Measurements from ENCODE around the gene CERCAM. TPM values are rescaled to one million over a fixed set of nuclear protein-coding genes. Genes with fewer than 3 reads are reported as not detected.
A peak's percentile ranks its signal among the peaks of the same experiment; 100 is the strongest.

Gene CERCAM
- total RNA-seq, 1 experiment from 2014 or later, result 11.3 TPM

DNA sequence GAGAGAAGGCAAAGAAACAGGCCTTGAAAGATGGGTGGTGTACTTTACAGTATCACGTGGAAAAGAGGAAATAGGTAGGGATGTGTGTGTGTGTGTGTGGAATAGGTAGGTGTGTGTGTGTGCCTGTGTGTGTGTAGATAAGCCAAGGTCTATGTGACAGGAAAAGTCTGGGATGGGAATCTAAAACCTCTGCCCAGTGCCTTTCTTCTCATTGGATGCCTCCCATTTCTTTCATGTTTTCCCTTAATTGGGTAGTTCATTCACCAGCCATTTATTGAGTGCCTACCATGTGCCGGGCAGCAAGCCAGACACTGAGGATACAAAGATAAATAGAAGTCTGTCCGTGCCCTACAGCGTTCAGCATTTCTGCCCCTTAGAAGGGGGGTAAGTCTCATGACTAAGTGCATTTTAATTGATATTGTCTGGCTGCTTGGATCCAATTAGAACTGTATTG, 48.4 kb upstream of the CERCAM start:
- no peak for DNase-seq (ENCODE audit: low read depth, low spot score)
- H3K36me3 ChIP-seq (ENCODE audit: control insufficient read depth, insufficient read depth, low read length), result peaks cover 5% of the 10 kb centered on the region; the same call in 1 of the 2 replicates
- peaks cover 4% of the 10 kb centered on the region for H3K4me1 ChIP-seq (ENCODE audit: control insufficient read depth, insufficient read depth, low read length)
- ChIA-PET POLR2A (no interaction called here), CTCF (interaction anchor here (1.4 kb wide), 1 partner anchor 10 kb away, joined by 10 read pairs; no protein-coding TSS in a partner anchor)
- in situ Hi-C loops (cut with HindIII; ENCODE audit: low pct_unique_long_range_greater_than_20kb, low sequenced_read_pairs), result no loop called here
- H3K9me3 ChIP-seq (ENCODE audit: control insufficient read depth, insufficient read depth, low read depth, low read length), result no peaks in the 10 kb centered on the region
- no peaks in the 10 kb centered on the region for H3K27me3 ChIP-seq (ENCODE audit: control insufficient read depth, insufficient read depth, low read length)
- ATAC-seq, result no peak
- intact Hi-C loops (cut with micrococcal nuclease; ENCODE audit: unreplicated experiment), result no loop called here
- TF ChIP-seq POLR2AphosphoS5 (IDR thresholded peaks at IDR 0.05; ENCODE audit: low read depth, low read length) (no peak), SIN3A (IDR thresholded peaks at IDR 0.05; ENCODE audit: borderline replicate concordance, insufficient read depth, low read depth, low read length) (no peak), TCF7L2 (IDR thresholded peaks at IDR 0.05; ENCODE audit: low read depth, low read length) (no peak)
- TF ChIP-seq, protein P1, sequence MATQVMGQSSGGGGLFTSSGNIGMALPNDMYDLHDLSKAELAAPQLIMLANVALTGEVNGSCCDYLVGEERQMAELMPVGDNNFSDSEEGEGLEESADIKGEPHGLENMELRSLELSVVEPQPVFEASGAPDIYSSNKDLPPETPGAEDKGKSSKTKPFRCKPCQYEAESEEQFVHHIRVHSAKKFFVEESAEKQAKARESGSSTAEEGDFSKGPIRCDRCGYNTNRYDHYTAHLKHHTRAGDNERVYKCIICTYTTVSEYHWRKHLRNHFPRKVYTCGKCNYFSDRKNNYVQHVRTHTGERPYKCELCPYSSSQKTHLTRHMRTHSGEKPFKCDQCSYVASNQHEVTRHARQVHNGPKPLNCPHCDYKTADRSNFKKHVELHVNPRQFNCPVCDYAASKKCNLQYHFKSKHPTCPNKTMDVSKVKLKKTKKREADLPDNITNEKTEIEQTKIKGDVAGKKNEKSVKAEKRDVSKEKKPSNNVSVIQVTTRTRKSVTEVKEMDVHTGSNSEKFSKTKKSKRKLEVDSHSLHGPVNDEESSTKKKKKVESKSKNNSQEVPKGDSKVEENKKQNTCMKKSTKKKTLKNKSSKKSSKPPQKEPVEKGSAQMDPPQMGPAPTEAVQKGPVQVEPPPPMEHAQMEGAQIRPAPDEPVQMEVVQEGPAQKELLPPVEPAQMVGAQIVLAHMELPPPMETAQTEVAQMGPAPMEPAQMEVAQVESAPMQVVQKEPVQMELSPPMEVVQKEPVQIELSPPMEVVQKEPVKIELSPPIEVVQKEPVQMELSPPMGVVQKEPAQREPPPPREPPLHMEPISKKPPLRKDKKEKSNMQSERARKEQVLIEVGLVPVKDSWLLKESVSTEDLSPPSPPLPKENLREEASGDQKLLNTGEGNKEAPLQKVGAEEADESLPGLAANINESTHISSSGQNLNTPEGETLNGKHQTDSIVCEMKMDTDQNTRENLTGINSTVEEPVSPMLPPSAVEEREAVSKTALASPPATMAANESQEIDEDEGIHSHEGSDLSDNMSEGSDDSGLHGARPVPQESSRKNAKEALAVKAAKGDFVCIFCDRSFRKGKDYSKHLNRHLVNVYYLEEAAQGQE (IDR thresholded peaks at IDR 0.05; ENCODE audit: insufficient read depth in 1 of 2, low read depth in 2 of 2, low read length in 1 of 2), result no peak
- TF ChIP-seq, protein P2, sequence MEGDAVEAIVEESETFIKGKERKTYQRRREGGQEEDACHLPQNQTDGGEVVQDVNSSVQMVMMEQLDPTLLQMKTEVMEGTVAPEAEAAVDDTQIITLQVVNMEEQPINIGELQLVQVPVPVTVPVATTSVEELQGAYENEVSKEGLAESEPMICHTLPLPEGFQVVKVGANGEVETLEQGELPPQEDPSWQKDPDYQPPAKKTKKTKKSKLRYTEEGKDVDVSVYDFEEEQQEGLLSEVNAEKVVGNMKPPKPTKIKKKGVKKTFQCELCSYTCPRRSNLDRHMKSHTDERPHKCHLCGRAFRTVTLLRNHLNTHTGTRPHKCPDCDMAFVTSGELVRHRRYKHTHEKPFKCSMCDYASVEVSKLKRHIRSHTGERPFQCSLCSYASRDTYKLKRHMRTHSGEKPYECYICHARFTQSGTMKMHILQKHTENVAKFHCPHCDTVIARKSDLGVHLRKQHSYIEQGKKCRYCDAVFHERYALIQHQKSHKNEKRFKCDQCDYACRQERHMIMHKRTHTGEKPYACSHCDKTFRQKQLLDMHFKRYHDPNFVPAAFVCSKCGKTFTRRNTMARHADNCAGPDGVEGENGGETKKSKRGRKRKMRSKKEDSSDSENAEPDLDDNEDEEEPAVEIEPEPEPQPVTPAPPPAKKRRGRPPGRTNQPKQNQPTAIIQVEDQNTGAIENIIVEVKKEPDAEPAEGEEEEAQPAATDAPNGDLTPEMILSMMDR (IDR thresholded peaks at IDR 0.05), result no peak
- peak overlapping the region; percentile 96 to 97 for H3K4me3 ChIP-seq (ENCODE audit: low read depth in 2 of 2, low read length in 2 of 2)
- BruUV-seq (replicated peaks), result no TSS peak
- peak overlapping the region; percentile 93; the same call in 1 of the 2 replicates for H3K27ac ChIP-seq (ENCODE audit: low read length)

DNA sequence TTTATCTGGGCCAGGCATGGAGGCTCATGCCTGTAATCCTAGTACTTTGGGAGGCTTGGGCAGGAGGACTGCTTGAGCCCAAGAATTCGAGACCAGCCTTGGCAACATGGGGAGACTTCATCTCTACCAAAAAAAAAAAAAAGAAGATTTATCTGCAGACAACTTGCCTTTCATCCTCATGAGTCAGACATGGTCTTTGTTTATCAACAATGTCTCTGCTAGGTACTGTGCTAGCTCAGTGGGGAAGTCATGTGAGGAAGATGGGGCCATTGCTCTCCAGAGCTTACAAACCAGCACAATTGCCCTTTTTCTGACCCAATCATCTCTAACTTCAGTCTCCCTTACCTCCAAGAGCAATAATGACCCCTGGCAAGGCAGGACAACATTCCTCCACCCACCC, 47.9 kb upstream of the CERCAM start:
- no peaks in the 10 kb centered on the region for H3K27me3 ChIP-seq (ENCODE audit: control insufficient read depth, insufficient read depth, low read length)
- peaks cover 5% of the 10 kb centered on the region; the same call in 1 of the 2 replicates for H3K36me3 ChIP-seq (ENCODE audit: control insufficient read depth, insufficient read depth, low read length)
- no peaks in the 10 kb centered on the region for H3K9me3 ChIP-seq (ENCODE audit: control insufficient read depth, insufficient read depth, low read depth, low read length)
- TF ChIP-seq, protein P2 (IDR thresholded peaks at IDR 0.05), result no peak
- TF ChIP-seq SIN3A (IDR thresholded peaks at IDR 0.05; ENCODE audit: borderline replicate concordance, insufficient read depth, low read depth, low read length), result no peak
- TF ChIP-seq TCF7L2 (IDR thresholded peaks at IDR 0.05; ENCODE audit: low read depth, low read length), result no peak
- no peak for TF ChIP-seq POLR2AphosphoS5 (IDR thresholded peaks at IDR 0.05; ENCODE audit: low read depth, low read length)
- TF ChIP-seq, protein P1 (IDR thresholded peaks at IDR 0.05; ENCODE audit: insufficient read depth in 1 of 2, low read depth in 2 of 2, low read length in 1 of 2), result no peak
- ChIA-PET CTCF (interaction anchor here (0.6 kb wide), 1 partner anchor 13 kb away, joined by 3 read pairs; no protein-coding TSS in a partner anchor), POLR2A (no interaction called here)
- intact Hi-C loops (cut with micrococcal nuclease; ENCODE audit: unreplicated experiment), result no loop called here
- H3K27ac ChIP-seq (ENCODE audit: low read length), result no peak overlapping the region
- no peak overlapping the region for H3K4me3 ChIP-seq (ENCODE audit: low read depth in 2 of 2, low read length in 2 of 2)
- in situ Hi-C loops (cut with HindIII; ENCODE audit: low pct_unique_long_range_greater_than_20kb, low sequenced_read_pairs), result no loop called here
- H3K4me1 ChIP-seq (ENCODE audit: control insufficient read depth, insufficient read depth, low read length), result peaks cover 4% of the 10 kb centered on the region
- no peak for DNase-seq (ENCODE audit: low read depth, low spot score)
- no peak for ATAC-seq
- no TSS peak for BruUV-seq (replicated peaks)
